NCI-H2171 treated with DMSO at 0.1 percent for 48 hours (cell line): Measurements from ENCODE around the gene ATAD5.
A peak's percentile ranks its signal among the peaks of the same experiment; 100 is the strongest.
"Not testable (repeated sequence)": the region's sequence is repeated elsewhere in the genome, so short reads cannot be mapped to it uniquely, and the experiment has no call there.

Experiments used
- DNase-seq: peaks from one replicate; lab custom pipeline; 2025; lab: John Stamatoyannopoulos, UW

ATAD5 gene, protein sequence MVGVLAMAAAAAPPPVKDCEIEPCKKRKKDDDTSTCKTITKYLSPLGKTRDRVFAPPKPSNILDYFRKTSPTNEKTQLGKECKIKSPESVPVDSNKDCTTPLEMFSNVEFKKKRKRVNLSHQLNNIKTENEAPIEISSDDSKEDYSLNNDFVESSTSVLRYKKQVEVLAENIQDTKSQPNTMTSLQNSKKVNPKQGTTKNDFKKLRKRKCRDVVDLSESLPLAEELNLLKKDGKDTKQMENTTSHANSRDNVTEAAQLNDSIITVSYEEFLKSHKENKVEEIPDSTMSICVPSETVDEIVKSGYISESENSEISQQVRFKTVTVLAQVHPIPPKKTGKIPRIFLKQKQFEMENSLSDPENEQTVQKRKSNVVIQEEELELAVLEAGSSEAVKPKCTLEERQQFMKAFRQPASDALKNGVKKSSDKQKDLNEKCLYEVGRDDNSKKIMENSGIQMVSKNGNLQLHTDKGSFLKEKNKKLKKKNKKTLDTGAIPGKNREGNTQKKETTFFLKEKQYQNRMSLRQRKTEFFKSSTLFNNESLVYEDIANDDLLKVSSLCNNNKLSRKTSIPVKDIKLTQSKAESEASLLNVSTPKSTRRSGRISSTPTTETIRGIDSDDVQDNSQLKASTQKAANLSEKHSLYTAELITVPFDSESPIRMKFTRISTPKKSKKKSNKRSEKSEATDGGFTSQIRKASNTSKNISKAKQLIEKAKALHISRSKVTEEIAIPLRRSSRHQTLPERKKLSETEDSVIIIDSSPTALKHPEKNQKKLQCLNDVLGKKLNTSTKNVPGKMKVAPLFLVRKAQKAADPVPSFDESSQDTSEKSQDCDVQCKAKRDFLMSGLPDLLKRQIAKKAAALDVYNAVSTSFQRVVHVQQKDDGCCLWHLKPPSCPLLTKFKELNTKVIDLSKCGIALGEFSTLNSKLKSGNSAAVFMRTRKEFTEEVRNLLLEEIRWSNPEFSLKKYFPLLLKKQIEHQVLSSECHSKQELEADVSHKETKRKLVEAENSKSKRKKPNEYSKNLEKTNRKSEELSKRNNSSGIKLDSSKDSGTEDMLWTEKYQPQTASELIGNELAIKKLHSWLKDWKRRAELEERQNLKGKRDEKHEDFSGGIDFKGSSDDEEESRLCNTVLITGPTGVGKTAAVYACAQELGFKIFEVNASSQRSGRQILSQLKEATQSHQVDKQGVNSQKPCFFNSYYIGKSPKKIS (N-terminal part only)

DNA sequence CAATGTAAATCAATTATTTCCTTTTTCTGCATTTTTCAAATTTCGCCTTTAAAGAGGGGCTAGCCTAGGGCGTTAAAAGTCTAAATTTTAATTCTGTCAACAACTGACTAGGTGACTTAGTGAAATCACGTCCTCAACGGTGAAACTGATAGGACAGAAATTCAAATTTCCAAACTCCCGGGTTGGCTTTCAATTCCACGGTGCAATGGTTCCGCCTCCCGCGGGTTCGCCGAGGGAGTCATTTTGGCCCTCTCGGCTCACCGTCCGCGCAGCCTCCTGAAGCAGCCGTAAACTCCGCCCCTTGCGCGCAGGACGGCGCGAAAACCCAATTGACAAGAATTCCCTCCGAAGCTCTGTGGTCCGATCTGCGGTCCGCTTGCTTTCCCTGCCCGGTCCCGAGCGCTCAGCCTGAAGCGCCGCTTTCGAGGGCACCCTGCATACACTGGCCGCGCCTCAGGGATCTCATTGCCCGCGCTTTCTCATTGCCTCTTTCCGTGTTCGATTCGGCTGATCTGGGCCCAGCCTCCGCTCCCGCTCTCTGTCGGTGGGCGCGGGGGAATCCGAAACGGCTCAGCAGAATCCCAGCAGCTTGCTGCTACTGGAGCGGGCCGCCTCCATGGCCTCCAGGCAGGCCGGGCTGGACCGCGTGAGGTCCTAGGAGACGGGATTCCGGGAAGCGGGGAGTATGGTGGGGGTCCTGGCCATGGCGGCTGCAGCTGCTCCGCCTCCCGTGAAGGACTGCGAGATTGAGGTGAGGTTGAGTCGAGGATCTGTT, at the start of gene ATAD5:
TSS of gene ATAD5 (plus strand) at position 304 of the 775 bp plus-strand sequence. CDS start at position 686, 382 bp downstream.
- peak; percentile 90 for DNase-seq

DNA sequence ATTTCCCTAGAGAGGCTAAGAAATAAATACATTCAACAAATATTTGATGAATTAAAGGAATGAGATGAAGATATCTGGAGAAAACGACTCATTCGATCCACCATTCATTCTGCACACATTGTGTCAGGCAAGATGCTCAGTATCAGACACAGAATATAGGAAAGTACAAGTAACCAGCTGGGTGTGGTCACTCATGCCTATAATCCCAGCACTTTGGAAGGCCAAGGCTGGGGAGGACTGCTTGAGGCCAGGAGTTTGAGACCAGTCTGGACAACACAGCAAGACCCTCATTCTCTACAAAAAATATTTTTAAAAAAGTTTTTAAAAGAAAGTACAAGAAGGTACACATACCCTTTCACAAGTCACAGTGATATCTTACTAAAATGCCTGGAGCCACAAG, 49.6 kb upstream of the ATAD5 start:
- no peak for DNase-seq

DNA sequence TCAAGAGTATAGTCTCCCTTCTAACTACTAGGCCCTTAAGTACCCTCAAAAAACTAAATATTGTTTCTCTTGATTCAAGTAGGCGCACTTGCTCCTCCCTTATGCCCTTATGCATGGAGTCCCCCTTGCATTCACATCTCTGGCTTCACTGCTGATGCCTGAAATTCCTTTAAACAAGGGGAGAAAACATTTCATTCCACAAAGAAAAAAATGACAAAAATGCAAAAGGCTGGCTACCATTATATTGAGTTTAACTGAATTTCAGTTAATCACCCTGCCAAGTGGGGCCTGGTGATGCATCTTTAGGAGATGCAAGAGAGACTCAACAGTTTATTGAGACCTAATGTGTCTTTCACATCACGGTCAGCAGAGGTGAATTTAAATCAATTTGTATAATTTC, 42.8 kb upstream of the ATAD5 start:
- DNase-seq: no peak

DNA sequence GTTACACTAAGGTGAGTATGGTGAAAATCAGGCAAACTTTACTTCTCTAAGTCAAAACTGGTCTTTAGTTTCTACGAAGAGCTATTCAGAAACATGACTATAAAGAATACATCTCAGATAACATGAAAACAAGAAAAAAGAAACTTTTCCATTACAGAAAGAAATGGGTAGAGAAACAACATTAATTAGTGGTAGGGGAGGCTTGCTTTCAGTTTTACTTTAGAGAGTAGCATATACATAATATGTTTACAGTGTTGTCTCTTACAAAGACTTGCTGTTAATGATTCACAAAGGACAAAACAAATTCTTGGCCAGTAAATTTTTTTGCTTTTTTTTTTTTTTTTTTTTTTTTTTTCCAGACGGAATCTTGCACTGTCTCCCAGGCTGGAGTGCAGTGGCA, 41.5 kb upstream of the ATAD5 start:
- no peak for DNase-seq

DNA sequence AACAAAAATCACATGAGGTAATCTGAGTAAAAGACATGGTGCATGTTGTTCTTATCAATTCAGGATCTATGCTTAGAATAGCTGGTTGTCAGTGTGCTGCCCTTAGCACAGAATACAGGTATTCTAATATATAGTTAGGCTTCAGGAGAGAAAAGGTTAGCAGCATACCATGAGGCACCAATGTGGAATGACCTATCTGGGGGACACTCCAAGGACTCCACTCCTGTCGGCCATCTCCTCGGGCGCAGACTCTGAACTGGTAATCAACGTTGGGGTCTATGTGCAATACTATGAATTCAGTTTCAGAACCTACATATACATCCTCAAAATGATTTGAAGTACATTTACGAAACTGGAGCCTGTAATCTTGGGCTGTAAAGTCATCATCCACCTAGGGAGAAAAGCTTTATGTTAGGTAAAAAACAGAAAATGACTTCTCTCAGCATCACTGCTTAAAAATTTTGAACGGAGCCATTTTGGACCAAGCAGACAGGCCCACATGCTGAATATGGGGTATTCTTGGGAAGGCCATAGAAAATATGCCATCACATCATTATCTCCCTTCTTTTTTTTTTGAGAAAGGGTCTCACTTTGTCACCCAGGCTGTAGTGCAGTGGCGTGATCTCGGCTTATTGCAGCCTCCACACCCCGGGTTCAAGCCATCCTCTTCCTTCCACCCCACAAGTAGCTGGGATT, 38.3 kb upstream of the ATAD5 start:
- no peak for DNase-seq

DNA sequence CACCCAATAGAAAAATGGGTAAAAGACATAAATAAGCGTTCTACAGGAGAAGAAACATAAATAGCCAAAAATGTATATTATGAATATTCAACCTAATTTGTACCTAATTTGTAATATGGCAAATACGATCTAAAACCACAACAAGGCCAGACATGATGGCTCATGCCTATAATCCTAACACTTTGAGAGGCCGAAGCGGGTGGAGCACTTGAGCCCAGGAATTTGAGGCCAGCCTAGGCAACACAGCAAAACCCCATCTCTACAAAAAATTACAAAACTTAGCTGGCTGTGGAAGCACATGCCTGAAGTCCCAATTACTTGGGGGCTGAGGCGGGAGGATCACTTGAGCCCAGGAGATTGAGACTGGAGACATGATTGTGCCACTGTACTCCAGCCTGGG, 37.4 kb upstream of the ATAD5 start:
- no peak for DNase-seq

DNA sequence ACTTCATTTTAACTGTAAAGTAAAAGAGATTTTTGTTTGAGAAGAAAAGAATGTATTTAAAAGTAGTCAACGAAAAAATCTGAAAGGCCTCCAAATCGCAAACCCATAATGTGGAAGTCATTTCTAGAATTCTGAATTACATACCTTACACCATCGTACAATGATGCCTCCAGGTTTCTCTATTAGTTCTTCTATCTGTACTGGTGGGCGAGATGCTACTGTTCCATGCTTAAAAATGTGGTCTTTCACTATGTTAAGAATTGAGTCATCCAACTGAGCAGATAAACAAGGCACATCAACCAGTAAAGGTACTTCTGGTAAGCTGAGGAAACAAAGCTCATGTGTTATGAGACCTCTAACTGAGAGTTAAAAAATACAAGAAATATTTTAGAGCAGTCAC, 35.8 kb upstream of the ATAD5 start:
- DNase-seq: no peak

DNA sequence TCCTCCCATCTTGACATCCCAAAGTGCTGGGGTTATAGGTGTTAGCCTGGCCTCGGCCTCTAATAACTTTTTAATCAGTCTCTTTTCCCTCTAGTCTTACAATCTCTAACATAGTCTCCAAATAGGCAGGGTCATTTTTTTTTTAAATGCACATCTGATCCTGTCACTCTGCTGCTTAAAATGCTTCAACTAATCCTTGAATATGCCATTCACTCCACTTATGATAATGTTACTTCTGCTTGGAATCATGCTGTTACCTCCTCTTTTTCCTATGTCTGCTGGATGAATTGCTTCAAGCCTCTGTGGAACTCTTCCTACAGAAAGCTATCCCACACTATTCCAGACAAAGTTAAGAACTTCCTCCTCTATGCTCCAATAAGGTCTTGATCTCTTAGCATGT, 30.1 kb upstream of the ATAD5 start:
- DNase-seq: no peak

DNA sequence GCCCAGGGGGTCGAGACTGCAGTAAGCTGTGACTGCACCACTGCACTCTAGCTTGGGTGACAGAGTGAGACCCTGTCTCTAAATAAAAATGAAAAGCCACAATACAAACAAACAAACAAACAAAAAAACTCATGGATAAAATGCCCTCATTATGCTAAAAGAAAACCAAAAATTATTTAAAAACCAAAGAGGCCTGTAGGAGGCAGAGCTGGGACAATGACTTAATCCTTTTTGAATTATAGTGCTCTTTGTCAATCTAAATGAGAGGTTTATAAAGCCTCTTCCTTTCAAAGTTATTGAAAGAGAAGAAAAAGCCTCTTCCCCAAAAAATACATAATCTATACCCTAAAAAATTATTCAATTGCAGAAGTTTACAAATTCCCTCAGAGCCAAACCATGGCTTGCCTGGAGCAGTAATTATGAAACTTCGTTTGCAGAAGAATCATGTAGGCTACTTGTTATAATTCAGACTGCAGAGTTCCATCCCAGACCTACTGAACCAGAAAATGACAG, 25.8 kb upstream of the ATAD5 start:
- no peak for DNase-seq

DNA sequence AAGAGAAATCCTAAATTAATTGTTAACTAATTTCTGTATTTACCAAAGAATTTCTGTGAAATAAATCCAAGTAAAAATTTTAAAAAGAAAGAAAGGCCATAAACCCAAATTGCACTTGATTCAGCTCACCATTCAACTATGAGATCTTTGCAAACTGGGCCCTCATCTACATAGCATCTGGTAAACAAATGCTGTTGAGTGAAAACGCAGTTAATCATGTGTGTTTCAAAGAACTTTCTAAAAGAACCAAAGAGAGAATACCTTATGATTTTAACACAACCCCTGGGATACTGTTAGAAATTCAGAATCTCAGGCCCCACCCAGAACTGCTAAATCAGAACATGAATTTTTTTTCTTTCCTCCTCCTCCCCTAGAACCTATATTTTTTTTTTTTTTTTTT, 23.9 kb upstream of the ATAD5 start:
- DNase-seq: no peak

DNA sequence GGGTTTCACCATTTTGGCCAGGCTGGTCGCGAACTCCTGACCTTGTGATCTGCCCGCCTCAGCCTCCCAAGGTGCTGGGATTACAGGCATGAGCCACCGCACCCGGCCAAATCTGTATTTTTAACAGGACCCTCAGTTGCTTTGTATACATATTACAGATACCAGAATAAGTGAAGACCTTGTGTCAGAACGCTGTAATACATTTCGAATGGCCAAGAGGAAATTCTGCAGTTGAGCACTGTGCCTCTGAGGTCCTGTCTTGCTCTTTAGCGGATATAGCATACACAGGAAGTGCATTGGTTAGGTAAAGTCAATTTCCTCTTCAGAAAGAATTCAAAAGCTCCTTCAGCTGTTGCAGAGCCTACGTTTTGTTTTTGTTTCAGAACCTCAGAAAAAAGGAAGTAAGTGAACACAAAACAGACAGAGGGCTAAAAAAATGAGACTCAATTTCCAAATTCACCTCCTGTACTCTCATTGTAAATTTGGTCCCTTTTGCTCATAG, 22.9 kb upstream of the ATAD5 start:
- no peak for DNase-seq

DNA sequence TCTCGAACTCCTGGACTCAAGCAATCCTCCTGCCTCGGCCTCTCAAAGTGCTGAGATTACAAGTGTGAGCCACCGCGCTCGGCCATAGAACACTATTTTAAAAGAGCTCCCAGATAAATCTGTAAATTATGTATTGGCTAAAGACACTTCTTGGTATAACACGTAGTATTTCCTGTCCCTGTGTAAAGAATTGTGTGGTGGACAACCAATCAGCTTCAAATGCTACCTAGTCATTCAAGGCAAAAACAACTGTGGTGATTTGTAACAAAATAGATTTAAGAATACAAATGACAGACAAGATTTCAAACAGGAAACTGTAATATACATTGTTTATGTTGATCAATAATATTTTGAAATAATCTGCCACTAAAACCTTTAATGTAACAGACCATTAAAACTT, 21.9 kb upstream of the ATAD5 start:
- DNase-seq: no peak

DNA sequence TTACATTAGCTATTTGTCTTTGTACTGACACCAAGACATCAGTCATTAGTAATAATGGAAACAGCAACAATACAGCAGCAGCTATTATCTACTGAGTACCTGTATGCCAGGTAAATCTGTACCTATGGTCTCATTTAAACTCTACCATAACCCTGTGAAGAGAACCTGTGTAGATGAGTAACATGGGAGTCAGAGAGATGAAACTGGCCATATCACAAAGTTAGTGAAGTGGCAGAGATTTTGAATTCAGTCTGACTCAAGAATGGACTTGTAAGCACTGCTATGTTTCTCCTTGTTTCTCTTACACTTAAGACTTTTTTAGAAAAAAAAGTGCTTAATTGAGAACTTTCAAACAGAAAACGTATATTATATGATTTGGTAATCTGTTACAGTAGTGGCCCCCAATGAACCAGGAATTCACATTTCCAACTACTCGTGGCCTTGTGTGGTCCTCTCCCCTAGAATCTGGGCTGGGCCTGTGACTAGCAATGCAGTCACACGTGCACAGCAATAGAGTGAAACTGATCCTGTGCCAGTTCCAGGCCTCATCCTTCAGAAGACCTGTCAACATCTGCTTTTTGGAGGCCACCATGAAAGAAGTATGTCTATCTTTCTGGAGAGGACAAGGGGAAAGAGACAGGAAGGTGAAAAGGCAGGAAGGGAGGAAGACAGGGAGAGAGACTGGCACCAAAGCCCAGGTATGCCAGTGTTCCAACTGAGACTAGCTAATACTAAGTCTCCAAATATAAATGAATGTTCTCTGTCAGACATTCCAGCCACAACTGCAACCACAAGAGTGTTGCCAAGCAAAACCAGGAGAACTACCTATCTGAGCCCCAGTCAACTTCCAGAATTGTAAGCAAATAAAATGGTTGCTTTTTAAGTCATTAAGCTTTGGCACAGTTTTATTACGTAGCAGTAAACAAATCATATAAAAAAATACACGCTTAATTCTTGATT, 19.3 kb upstream of the ATAD5 start:
- DNase-seq: no peak

DNA sequence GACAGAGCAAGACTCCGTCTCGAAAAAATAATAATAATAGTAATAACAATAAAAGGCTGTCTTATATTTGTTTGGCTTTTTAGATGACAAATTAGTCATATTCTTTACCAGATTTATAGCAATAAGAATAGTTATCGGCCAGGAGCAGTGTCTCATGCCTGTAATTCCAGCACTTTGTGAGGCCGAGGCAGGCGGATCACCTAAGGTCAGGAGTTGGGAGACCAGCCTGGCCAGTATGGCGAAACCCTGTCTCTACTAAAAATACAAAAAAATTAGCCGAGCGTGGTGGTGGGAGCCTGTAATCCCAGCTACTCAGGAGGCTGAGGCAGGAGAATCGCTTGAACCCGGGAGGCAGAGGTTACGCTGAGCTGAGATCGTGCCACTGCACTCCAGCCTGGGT, 17.5 kb upstream of the ATAD5 start:
- not testable (repeated sequence) for DNase-seq

DNA sequence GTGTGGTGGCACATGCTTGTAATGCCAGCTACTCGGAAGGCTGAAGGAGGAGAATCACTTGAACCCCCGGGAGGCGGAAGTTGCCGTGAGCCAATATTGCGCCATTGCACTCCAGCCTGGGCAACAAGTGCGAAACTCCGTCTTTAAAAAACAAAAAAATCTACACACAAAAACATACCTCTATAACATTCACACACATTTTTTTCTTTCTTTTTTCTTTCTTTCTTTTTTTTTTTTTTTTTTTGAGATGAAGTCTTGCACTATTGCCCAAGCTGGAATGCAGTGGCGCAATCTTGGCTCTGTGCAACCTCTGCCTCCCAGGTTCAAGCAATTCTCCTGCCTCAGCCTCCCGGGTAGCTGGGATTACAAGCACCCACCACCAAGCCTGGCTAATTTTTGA, 16.9 kb upstream of the ATAD5 start:
- DNase-seq: not testable (repeated sequence)

DNA sequence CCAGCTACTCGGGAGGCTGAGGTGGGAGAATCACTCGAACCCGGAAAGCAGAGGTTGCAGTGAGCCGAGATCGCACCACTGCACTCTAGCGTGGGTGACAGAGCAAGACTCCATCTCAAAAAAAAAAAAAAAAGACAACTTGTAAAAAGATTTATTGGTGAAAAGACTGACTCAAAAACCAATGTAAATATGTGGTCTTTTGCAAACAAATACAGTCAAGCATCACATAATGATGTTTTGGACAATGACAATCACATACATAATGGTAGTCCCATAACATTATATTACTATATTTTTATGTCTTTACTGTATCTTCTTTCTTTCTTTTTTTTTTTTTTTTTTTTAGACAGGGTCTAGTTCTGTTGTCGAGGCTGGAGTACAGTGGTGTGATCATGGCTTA, 15.6 kb upstream of the ATAD5 start:
- DNase-seq: no peak

DNA sequence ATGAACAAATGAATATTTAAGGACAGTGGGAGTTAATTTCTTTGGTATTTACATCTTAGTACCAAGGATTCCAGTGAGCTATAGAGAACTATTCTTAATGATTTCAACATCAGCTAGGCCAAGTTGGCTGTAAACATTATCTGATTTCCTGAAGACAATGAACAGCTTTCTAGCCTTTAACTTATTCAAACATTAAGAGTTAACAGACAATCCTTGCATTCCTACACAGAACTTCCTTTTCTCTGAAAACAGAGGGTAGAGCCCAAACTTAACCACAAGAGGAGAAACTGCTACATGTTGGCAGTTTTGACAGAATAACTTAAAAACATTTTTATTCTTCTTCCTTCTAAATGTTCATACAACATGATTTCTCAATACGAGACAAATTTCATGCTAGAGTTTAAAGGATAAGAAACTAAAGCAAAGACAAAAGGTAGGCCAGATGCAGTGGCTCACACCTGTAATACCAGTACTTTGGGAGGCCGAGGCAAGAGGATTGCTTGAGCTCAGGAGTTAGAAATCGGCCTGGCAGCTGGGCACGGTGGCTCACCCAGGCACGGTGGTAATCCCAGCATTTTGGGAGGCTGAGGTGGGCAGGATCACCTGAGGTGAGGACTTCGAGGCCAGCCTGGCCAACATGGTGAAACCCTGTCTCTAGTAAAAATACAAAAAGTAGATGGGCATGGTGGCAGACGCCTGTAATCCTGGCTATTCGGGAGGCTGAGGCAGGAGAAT, 11.6 kb upstream of the ATAD5 start:
- DNase-seq: no peak

DNA sequence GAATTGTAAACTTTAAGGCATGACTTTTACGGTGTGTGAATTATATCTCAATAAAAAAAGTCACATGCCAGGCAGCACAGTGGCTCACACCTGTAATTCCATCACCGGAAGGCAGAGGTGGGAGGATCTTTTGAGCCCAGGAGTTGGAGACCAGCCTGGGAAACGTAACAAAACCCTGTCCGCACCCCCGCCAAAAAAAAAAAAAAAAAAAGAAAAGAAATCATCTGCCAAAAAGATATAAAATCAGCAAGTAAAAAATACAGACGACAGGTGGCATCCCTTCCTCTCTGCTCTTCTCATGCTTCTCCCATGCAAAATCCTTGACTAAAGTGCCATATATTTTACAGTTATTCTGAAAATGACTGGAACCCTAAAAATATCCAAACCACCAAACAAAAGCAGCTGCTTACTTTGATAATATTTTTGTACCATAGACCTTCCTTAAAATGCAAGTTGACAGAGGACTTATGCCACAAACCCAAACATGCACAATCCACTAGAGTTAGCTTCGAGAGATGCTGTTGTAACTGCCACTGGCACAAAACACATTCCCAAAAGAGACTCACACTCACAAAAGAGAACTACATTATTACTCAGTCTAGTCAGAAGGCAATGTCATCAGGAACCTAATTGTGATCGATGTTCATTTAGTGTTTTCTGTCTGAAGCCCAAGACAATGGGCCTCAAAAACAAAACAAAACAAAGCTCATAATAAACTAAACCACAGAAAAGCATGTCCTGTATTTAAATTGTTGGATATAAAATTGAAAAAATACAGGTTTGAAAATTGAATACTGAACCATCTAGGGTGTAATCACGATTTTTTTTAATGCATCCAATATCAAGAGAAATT, 9.7 kb upstream of the ATAD5 start:
- peak; percentile 29 for DNase-seq
